NOMO-1 (cell line): Measurements from ENCODE around the gene PAFAH1B1.
"Not testable (repeated sequence)": the region's sequence is repeated elsewhere in the genome, so short reads cannot be mapped to it uniquely, and the experiment has no call there.

Experiments used
- DNase-seq, 2 experiments: peaks; one replicate each; lab custom pipeline; 2025; ENCODE audit not compliant: unreplicated experiment in 2 of 2; lab: John Stamatoyannopoulos, UW

Gene PAFAH1B1

GRCh38 chr17:2634361-2634960, 41.0 kb downstream of the PAFAH1B1 start:
- no peak for DNase-seq

DNA sequence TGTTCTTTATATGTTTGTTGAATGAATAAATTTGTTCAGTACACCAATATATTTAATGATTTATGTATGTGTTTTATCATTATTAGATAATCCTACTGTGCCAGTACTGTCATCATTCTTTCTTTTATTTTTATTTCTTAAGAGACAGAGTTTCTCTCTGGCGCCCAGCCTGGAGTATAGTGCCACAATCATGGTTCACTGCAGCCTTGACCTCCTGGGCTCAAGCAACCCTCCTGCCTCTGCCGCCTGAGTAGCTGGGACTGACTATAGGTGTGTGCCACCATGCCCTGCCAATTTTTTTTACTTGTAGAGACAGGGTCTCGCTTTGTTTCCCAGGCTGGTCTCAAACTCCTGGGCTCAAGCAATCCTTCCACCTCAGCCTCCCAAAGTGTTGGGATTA, 41.8 kb downstream of the PAFAH1B1 start:
- no peak for DNase-seq

GRCh38 chr17:2635675-2636074, 42.2 kb downstream of the PAFAH1B1 start:
- no peak for DNase-seq

DNA sequence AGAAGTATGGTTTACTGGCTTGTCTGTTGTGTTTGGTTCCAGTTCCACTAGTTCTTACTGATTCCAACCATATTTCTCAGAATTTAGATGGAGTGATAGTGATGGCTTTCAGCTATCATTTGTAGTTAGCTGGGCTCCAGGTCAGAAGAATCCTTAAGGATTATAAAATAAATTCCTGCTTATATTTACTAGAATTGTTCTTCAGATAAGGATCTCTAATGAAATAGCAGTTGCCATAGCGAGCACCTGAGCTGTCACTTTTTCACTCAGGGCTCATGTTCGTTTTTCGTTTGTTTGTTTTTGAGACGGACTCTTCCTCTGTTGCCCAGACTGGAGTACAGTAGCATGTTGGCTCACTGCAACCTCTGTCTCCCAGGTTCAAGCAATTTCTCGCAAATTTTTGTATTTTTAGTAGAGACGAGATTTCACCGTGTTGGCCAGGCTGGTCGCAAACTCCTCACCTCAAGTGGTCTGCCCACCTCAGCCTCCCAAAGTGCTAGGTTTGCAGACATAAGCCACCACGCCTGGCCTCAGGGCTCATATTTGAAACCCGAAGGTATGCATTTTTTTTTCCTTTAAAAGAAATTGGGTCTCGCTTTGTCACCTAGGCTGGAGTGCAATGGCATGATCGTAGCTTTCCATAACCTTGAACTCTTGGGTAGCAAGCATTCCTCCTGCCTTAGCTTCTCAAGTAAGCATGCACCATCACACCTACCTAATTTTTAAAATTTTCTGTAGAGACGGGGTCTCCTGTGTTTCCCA, 42.9 kb downstream of the PAFAH1B1 start:
- DNase-seq = no peak

DNA sequence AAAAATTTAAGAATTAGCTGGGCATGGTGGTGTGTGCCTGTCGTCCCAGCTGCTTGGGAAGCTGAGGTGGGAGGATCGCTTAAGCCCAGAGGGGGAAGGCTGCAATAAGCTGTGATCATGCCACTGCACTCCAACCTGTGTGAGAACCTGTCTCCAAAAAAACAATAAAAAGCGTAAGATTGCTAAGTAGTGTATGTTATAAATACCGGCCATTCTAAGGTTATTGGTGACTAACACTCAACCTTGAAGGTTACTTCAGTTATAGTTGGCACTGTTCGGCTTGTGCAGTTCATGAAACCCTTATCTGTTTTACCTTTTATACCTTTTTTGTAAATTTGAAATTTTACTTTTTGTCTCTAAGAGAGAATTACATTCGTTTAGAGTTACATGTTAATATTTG, 44.0 kb downstream of the PAFAH1B1 start:
- DNase-seq = no peak

GRCh38 chr17:2644971-2645370, 51.5 kb downstream of the PAFAH1B1 start:
- DNase-seq = no peak

DNA sequence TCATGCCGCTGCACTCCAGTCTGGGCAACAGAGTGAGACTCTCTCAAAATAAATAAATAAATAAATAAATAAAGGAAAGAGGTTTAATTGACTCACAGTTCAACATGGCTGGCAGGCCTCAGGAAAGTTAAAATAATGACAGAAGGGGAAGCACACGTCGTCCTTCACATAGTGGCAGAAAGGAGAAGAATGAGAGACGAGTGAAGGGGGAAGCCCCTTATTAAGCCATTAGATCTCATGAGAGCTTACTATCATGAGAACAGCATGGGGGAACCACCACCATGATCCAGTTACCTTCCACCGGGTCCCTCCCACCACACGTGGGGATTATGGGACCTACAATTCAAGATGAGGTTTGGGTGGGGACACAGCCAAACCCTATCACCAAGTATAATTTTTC, 54.5 kb downstream of the PAFAH1B1 start:
- DNase-seq = no peak

- DNase-seq = no peak
Measured at GRCh38 chr17:2649191-2649590, 55.7 kb downstream of the PAFAH1B1 start.

- not testable (repeated sequence) for DNase-seq
Measured at GRCh38 chr17:2652911-2653310, 59.5 kb downstream of the PAFAH1B1 start.

DNA sequence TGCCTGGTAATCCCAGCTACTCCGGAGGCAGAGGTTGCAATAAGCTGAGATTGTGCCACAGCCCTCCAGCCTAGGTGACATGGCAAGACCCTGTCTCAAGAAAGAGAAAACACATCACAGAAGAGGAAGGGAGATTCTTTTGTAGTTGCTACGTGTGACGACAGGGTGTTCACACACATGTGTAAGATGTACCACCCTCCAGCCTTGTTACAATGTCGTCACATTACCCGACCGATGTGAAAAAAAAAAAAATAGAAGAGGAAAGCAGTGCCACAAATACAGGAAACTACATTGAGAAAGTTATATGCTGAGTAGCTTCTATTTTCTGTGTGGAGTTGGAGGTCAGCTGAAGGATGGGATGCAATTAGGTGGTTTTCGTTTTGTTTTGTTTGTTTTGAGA, 62.1 kb downstream of the PAFAH1B1 start:
- DNase-seq = no peak

DNA sequence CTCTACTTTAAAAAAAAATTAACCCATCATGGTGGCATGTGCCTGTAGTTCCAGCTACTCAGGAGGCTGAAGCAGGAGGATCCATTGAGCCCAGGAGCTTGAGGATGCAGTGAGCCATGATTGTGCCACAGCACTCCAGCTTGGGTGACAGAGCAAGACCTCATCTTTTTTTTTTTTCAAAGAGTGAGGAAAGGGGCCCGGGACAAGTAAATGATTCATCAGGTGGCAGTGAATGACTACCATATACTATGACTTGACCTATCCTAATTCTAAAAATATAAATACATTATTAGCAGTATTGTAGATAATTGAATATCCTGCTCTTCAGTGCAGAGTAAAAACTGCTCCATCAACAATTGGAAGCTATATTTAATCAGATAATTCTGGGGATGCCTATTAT, 62.8 kb downstream of the PAFAH1B1 start:
- DNase-seq = no peak

- not testable (repeated sequence) for DNase-seq
Measured at GRCh38 chr17:2659337-2659736, 65.9 kb downstream of the PAFAH1B1 start.

DNA sequence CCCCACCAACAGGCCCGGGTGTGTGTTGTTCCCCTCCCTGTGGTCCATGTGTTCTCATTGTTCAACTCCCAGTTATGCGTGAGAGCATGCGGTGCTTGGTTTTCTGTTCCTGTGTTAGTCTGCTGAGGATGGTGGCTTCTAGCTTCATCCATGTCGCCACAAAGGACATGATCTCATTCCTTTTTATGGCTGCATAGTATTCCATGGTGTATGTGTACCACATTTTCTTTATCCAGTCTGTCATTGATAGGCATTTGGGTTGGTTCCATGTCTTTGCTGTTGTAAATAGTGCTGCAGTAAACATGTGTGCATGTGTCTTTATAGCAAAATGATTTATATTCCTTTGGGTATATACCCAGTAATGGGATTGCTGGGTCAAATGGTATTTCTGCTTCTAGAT, 67.0 kb downstream of the PAFAH1B1 start:
- not testable (repeated sequence) for DNase-seq

- DNase-seq = no peak
Measured at GRCh38 chr17:2672026-2672425, 78.6 kb downstream of the PAFAH1B1 start.

DNA sequence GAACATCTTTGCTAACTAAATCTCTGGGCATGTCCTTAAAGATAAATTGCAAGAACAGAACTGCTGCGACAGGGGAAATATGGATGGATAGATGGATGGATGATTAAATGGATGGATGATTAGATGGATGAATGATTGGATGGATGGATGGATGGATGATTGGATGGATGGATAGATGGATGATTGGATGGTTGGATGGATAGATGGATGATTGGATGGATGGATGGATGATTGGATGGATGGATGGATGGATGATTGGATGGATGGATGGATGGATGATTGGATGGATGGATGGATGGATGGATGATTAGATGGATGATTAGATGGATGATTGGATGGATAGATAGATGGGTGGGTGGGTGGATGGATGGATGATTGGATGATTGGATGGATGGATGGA, 85.8 kb downstream of the PAFAH1B1 start:
- DNase-seq = not testable (repeated sequence)

DNA sequence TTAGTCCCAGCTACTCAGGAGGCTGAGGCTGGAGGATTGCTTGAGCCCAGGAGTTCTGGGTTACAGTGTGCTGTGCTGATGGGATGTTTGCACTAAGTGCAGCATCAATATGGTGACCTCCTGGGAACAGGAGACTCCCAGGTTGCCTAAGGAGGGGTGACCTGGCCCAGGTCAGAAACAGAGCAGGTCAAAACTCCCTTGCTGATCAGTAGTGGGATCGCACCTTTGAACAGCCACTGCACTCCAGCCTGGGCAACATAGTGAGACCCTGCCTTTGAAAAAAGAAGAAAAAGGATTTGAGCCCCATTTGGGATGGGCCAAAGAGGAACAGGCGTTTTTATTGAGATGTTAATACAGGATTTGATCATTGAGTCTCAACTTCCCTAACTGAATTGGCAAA, 87.5 kb downstream of the PAFAH1B1 start:
- no peak for DNase-seq

- no peak for DNase-seq
Measured at GRCh38 chr17:2681650-2682049, 88.2 kb downstream of the PAFAH1B1 start.

DNA sequence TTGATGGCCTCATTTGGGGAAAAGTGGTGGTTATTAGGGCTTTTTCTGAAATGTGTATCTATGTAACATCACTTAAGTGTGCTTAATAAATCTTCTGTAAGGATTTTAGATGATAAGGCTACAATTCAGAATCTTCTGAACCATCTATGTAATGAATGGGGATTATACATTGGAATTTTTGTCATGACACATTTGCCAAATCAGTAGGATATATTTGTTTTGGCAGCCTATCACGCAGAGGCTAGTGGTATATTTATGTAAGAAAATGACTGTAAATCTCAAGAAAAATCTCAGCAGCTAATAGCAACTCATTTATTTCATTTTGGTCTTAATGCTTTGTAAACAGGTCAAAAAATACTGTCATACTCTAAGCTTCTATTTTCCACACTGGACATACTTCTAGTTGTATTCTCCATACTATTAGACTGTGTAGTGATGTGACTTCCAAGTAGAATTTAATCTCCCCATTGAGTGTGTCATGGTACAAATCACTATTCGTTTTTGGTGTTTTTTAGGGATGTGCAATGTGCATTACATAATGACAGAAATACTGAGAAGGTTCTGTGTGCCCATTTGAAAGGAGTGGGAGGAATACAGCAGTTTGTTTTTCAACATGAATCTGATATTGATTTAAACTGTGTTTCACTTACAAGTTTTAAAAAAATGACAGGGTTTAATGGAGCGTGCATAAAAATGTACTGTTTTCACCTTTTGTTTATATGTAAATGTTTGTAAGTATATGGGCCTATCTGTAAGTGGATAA, 88.9 kb downstream of the PAFAH1B1 start:
- DNase-seq = no peak

GRCh38 chr17:2683912-2684311, 90.5 kb downstream of the PAFAH1B1 start:
- DNase-seq = no peak

DNA sequence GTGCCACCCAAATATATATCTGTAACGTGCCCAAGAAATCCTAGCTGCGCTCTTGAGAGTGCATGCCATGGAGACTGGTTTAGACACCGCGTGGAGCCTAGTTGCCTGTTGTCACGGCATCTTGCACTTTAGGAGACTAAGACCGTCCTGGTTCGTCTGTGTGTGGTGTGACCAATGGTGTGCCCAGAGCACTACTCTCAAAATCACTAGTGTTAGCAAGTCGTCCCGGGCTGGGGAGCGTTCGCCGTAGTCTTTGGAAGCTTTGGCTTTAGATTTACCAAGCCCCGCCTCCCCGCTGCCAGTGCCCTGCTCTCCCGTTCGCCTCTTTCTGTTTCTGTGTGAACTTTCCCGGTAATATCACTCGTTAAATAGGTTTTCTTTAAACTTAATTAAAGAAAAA, 91.1 kb downstream of the PAFAH1B1 start:
- no peak for DNase-seq

- DNase-seq = no peak
Measured at GRCh38 chr17:2685696-2686095, 92.2 kb downstream of the PAFAH1B1 start.

GRCh38 chr17:2687074-2687418, 93.6 kb downstream of the PAFAH1B1 start:
- DNase-seq = no peak
